ENCODE measurements around the gene ZSCAN10.
A peak's percentile ranks its signal among the peaks of the same experiment; 100 is the strongest.

DNA sequence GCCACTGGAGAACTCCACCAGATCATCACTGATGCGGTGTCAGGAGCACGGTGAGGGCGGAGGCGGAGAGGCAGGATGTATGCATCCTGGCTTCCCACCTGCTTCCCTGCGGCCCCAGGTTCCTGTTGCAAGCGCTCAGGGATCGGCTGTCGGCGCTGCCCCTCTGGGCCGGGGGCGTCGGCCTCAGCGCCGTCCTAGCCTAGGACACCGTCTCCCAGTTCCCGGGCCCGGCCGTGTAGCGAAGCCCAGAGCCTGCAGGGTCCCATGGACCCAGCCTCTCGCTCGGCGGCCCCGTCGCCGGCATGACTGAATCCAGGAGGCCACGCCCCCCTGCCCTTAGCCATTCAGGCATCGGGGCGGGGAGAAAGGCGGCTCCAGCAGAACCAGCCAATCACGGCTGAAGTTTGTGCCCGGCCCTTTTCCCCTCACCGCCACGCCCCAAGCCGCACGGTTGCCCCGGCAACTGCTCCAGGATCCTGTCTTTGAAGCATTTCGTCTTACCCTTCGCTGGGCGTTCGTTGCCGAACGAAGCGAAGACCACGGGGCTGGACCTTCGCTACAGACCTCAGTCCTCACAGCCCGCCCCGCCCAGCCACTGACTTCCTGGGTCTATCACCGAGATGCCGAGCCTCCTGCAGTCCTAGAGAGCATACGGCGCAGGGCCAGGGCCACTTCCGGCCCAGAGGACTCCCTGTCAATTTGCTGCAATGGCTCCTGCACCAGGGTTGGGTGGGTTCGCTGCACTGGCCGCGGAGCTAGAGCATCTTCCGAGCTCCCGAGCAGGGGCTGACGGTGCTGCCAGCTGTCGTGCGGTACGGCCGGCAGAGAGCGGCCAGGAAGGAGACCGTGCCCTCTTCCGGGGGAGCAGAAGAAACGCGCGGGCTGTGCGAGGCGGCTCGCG lies 25.1 kb upstream of the ZSCAN10 start:
- TF ChIP-seq, protein P1, sequence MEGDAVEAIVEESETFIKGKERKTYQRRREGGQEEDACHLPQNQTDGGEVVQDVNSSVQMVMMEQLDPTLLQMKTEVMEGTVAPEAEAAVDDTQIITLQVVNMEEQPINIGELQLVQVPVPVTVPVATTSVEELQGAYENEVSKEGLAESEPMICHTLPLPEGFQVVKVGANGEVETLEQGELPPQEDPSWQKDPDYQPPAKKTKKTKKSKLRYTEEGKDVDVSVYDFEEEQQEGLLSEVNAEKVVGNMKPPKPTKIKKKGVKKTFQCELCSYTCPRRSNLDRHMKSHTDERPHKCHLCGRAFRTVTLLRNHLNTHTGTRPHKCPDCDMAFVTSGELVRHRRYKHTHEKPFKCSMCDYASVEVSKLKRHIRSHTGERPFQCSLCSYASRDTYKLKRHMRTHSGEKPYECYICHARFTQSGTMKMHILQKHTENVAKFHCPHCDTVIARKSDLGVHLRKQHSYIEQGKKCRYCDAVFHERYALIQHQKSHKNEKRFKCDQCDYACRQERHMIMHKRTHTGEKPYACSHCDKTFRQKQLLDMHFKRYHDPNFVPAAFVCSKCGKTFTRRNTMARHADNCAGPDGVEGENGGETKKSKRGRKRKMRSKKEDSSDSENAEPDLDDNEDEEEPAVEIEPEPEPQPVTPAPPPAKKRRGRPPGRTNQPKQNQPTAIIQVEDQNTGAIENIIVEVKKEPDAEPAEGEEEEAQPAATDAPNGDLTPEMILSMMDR (IDR thresholded peaks at IDR 0.05 in 2 of 3, conservative IDR thresholded peaks at IDR 0.05 in 1 of 3; ENCODE audit: insufficient read depth in 2 of 3, low read depth in 1 of 3, low read length in 3 of 3) = peak; percentile 44 to 57 (median 53)
- TF ChIP-seq ZNF24 (IDR thresholded peaks at IDR 0.05) (no peak), MXI1 (IDR thresholded peaks at IDR 0.05; ENCODE audit: low read depth, low read length) (peak; percentile 90), CBFA2T3 (IDR thresholded peaks at IDR 0.05) (peak; percentile 54; the same call in 1 of the 2 replicates), POLR2AphosphoS5 (IDR thresholded peaks at IDR 0.05; ENCODE audit: control insufficient read depth, insufficient read depth, low read depth, low read length) (peak; percentile 24), CHCHD3 (CRISPR knock-in tag; IDR thresholded peaks at IDR 0.05) (peak; percentile 77; the same call in 1 of the 2 replicates), ZNF274 (IDR thresholded peaks at IDR 0.05; ENCODE audit: borderline replicate concordance, low read depth, low read length) (no peak), YY1 (IDR thresholded peaks at IDR 0.05; ENCODE audit: borderline replicate concordance in 1 of 3, control insufficient read depth in 1 of 3, extremely low read depth in 1 of 3, insufficient read depth in 3 of 3, insufficient read length in 1 of 3, insufficient replicate concordance in 2 of 3, low read depth in 1 of 3, low read length in 2 of 3) (peak; percentile 31 to 88 (median 75))
- TF ChIP-seq, protein P2, sequence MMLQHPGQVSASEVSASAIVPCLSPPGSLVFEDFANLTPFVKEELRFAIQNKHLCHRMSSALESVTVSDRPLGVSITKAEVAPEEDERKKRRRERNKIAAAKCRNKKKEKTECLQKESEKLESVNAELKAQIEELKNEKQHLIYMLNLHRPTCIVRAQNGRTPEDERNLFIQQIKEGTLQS (IDR thresholded peaks at IDR 0.05) = no peak
- TF ChIP-seq, protein P2 (CRISPR knock-in tag; conservative IDR thresholded peaks at IDR 0.05) = 0 out of 2 replicates have a peak, but pooled peaks have one; percentile 65
